Femur (tissue), 1 donor: ENCODE data around the gene SALL3.
"Not testable (repeated sequence)": the region's sequence is repeated elsewhere in the genome, so short reads cannot be mapped to it uniquely, and the experiment has no call there.

Source experiments
- DNase-seq: peaks from one replicate; pipeline ENCODE4 v3.0.0-alpha.2; 2017

The SALL3 gene

DNA sequence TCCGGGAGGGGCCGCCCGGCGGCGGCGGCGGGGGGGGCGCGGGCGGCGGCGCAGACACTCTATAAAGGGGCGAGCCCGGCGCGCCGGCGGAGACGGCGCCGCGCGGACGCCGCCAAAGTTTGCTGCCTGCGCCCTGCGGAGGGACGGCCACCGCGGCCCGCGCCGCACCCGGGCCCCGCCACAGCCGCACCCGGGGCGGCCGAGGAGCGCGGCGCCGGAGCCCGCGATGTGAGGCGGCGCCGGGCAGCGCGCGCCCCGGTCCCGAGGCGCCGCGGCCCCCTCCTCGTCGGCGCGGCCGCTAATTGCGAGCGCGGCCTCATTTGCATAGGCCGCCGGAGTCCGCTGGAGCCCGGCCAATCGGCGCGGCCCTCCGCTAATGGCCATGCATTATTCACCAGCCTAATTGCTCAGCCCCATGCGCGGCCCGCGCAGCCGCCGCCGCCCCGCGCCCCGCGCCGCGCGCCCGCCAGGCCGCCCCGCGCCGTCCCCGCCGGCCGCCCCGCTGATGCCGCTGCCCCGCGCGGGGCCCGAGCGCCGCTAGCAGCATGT, at the start of gene SALL3:
Gene SALL3 (plus strand): TSS at position 89 of the 549 bp plus-strand sequence. CDS start 457 bp downstream, at position 546.
- no peak for DNase-seq

DNA sequence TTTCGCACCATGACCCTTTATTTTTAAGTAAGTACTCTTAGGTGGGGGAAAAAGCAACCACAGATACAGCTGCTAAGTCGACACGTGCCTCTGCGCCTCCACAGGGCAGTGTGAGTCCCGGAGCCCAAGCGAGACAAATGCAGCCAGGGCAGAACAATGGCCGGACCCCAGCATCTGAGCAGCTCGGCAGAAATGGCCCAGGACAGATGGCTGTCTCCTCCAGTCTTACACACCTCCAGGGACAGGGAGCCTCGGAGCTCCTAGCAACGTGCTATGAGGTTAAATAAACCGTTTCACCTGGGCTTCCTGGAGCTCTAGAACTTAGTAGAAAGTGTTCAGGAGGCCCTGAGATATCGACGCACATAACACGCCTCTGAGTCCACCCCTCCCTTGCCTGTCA, 47.3 kb upstream of the SALL3 start:
- DNase-seq = no peak

- DNase-seq = no peak
Measured at GRCh38 chr18:78934003-78934402, 45.6 kb upstream of the SALL3 start.

- no peak for DNase-seq
Measured at GRCh38 chr18:78934551-78935225, 44.9 kb upstream of the SALL3 start.

DNA sequence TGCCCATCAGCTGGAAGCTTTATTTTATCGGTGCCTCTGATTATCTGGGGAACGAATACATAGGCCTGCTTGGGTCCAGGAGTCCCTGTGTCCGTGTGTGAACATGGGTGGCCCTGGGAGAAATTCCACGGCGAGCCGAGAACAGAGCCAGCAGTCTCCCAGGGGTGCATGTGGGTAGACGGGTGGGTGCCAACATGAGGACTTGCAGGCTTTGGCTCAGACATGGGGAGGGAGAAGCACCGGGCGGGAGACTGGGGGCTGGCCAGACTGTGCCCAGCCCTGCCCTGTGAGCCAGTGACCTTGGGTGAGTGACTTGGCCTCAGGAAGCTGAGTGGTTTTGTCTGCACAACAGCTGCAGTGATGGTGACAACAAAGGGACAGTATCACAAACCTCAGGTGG, 44.2 kb upstream of the SALL3 start:
- no peak for DNase-seq

GRCh38 chr18:78936251-78937005, 43.2 kb upstream of the SALL3 start:
- no peak for DNase-seq

GRCh38 chr18:78937166-78937565, 42.5 kb upstream of the SALL3 start:
- DNase-seq = no peak

GRCh38 chr18:78939105-78939504, 40.5 kb upstream of the SALL3 start:
- no peak for DNase-seq

GRCh38 chr18:78939734-78940494, 39.7 kb upstream of the SALL3 start:
- DNase-seq = no peak

GRCh38 chr18:78942236-78942635, 37.4 kb upstream of the SALL3 start:
- DNase-seq = not testable (repeated sequence)

DNA sequence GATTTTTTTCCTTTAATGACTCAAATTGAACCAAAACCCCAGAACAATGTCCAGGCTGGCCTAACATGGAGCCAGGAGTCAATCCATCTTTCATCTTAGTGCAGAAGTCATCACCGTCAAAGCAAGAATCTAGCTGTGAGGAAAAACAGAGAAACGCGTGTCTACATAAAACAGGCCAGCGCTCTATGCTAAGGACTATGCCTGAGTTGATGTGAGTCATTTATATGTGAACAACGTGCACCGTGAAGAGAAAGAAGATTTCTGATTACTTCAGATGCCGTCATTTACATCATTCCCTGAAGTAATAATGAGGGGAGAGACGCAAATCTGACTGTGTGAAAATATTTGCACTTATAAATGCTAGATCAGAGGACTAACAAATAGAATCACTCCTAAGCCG, 34.0 kb upstream of the SALL3 start:
- no peak for DNase-seq

GRCh38 chr18:78947291-78947690, 32.3 kb upstream of the SALL3 start:
- DNase-seq = no peak

- no peak for DNase-seq
Measured at GRCh38 chr18:78948221-78948620, 31.4 kb upstream of the SALL3 start.

- DNase-seq = no peak
Measured at GRCh38 chr18:78948707-78949106, 30.9 kb upstream of the SALL3 start.

- no peak for DNase-seq
Measured at GRCh38 chr18:78949216-78949615, 30.4 kb upstream of the SALL3 start.

DNA sequence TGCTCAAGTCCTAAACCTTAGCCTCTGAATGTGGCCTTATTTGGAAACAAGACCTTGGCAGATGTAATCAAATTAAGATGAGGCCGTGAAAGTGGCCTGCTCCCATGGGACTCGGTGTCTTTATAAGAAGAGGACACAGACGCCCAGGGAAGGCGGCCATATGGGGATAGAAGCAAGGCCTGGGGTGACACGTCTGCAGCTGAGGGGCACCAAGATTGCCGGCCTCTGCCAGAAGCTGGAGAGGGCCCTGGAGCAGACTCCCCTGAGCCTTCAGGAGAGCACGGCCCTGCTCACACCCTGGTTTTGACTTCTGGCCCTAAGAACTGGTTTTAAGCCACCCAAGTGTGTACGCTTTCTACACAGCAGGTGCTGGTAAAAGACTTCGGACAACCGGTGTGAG, 29.2 kb upstream of the SALL3 start:
- no peak for DNase-seq

- DNase-seq = no peak
Measured at GRCh38 chr18:78953566-78953965, 26.1 kb upstream of the SALL3 start.

DNA sequence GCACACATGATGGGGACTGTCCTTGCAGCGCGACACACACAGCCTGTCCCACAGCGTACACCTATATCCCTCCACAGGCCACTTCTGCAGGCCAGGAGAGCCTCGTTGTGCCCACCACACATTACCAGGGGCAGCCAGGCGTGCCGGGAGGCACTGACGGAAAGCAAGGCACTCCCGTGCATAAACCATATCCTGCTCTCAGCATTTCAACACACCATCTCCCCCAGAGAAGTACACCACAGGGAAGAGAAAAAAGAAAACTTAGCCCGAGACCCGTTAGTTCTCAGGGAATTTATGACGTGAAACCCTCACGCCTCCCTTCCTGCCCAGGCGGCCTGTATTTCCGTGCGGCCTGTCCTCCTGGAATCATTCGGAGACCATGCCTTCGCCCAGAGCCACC, 24.6 kb upstream of the SALL3 start:
- DNase-seq = no peak

- no peak for DNase-seq
Measured at GRCh38 chr18:78957140-78957539, 22.5 kb upstream of the SALL3 start.

GRCh38 chr18:78960709-78961108, 18.9 kb upstream of the SALL3 start:
- DNase-seq = no peak

- DNase-seq = no peak
Measured at GRCh38 chr18:78962098-78962497, 17.5 kb upstream of the SALL3 start.

DNA sequence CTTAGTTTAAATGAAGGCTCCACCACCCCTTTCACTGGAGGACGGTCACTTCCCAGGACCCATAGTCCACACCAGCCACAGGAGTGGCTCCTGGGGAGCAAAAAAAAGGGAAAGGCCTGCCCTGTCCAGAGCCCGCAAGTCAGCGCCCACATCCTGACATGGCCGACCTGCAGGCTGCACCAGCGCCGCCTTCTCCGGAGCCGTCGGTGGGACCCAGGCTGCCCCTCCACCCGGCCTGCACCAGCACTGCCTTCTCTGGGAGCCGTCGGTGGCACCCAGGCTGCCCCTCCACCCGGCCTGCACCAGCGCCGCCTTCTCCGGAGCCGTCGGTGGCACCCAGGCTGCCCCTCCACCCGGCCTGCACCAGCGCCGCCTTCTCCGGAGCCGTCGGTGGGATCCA, 14.9 kb upstream of the SALL3 start:
- not testable (repeated sequence) for DNase-seq

DNA sequence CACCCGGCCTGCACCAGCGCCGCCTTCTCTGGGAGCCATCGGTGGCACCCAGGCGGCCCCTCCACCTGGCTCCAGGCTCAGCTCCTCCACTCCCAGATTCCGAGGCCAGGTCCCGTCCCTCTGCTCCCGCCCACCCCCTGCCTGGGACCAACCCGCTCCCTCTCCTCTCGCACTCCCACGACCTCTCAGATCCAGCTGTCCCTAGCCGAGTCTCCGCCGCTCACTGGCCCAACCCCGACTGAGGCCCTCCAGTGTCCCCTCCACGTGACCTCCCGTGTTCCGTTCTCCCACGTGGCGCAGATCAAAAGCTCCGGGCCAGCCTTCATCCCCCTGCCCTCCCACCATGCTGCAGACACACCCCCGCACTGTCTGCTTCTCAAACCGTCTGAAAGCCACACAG, 14.4 kb upstream of the SALL3 start:
- DNase-seq = no peak
